ENCODE results near the gene C9orf85.

DNA sequence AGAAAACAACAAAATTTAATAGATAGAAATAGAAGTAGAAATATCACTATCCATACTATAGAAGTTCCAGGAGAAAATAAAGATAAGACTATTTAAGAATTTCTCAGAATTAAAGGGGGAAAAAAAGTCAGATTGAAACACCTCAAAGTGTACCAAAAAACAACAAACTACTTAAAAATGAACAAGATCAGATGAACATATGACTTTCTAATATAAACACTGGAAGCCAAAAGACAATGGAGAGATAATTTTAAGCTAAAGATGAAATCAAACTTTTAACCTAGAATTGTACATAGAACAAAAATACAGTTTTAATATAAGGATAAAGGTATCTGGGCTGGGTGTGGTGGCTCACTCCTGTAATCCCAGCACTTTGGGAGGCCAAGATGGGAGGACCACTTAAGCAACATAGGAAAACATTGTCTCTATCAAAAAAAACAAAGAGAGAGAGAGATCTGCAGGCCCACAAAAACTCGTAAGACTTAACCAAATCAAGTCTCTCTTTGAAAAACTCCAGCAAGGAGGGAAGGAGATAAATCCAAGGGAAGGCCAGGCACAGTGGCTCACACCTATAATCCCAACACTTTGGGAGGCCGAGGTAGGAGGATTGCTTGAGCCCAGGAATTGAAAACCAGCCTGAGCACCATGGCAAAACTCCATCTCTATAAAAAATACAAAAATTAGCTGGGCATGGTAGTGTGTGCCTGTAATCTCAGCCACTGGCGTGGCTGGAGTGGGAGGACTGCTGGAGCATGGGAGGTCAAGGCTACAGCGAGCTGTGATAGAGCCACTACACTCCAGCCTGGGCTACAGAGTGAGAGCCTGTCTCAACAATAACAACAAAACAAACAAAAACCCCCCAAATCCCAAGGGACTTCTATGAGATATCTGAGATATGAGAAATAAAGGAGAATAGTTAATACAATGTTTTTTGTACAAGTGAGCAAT is 32.8 kb upstream of the C9orf85 start:
- TF ChIP-seq POLR2A (IDR thresholded peaks at IDR 0.05) (no peak), CTCF (IDR thresholded peaks at IDR 0.05) (no peak)

All from testis (tissue), 2 donors.